A673 (cell line): ENCODE measurements around the gene SH3RF1. TPM values are rescaled to one million over a fixed set of nuclear protein-coding genes. Genes with fewer than 3 reads are reported as not detected.

ENCODE experiments used
- BruUV-seq: library from RNA; stranded (reverse); fragments of 400-500 nt; replicated peaks from 2 replicates; lab custom pipeline; 2021; lab: Mats Ljungman, UMichigan
- CTCF ChIA-PET: fragments of 300-600 bp; sonication (Branson Sonifier 250); formaldehyde crosslinking; loops from one replicate; lab custom pipeline; 2022; ENCODE audit warnings: antibody characterized with exemption; lab: Charles Lee
- POLR2A ChIA-PET: fragments of 300-600 bp; sonication (Branson Sonifier 250); formaldehyde crosslinking; loops from one replicate; lab custom pipeline; 2022; ENCODE audit warnings: antibody characterized with exemption; ENCODE audit not compliant: low non-redundant PET; lab: Charles Lee
- DNase-seq: peaks from one replicate; pipeline ENCODE4 v3.0.0-alpha.2; 2015; ENCODE audit warnings: low spot score
- H3K27ac ChIP-seq: fragments of 200-600 bp; sonication (generic); 2 replicates; pipeline ENCODE4 v1.5.1; 2016; ENCODE audit warnings: mixed run types, low read depth, mild to moderate bottlenecking, mixed read lengths, antibody characterized with exemption, low read length; ENCODE audit not compliant: poor library complexity, severe bottlenecking
- H3K27me3 ChIP-seq: fragments of 200-600 bp; sonication (generic); replicated peaks from 2 replicates; pipeline ENCODE4 v1.6.1; 2017; ENCODE audit warnings: mixed run types, low read depth, mild to moderate bottlenecking, mixed read lengths, antibody characterized with exemption, low read length; ENCODE audit not compliant: insufficient read depth, poor library complexity
- H3K36me3 ChIP-seq: fragments of 200-600 bp; sonication (generic); 2 replicates; pipeline ENCODE4 v1.6.1; 2016; ENCODE audit warnings: mixed run types, mild to moderate bottlenecking, mixed read lengths, antibody characterized with exemption, low read length; ENCODE audit not compliant: insufficient read depth, poor library complexity, severe bottlenecking
- H3K4me1 ChIP-seq: fragments of 200-600 bp; sonication (generic); 2 replicates; pipeline ENCODE4 v1.6.1; 2017; ENCODE audit warnings: mixed run types, mild to moderate bottlenecking, mixed read lengths, antibody characterized with exemption, low read length; ENCODE audit not compliant: insufficient read depth, poor library complexity, severe bottlenecking
- H3K4me3 ChIP-seq: fragments of 200-600 bp; sonication (generic); 2 replicates; pipeline ENCODE4 v1.5.1; 2016; ENCODE audit warnings: low read depth, mixed run types, mild to moderate bottlenecking, mixed read lengths, low read length; ENCODE audit not compliant: poor library complexity, severe bottlenecking
- H3K9me3 ChIP-seq: fragments of 200-600 bp; sonication (generic); 2 replicates; pipeline ENCODE4 v1.6.1; 2016; ENCODE audit warnings: mixed run types, low read depth, mild to moderate bottlenecking, mixed read lengths, antibody characterized with exemption, low read length; ENCODE audit not compliant: poor library complexity, severe bottlenecking
- EZH2 ChIP-seq: fragments of 200-600 bp; sonication (generic); IDR thresholded peaks from 2 replicates; pipeline ENCODE4 v1.6.1; 2017; ENCODE audit warnings: borderline replicate concordance, low read depth, mild to moderate bottlenecking, mixed read lengths, antibody characterized with exemption, low read length; ENCODE audit not compliant: poor library complexity, severe bottlenecking
- intact Hi-C: fragments of 100-400 bp; cut with micrococcal nuclease; formaldehyde crosslinking; loops from one replicate; pipeline ENCODE4 v1.10.0; 2022; ENCODE audit not compliant: unreplicated experiment
- total RNA-seq: library from RNA; stranded (reverse); gene quantifications from 2 replicates; pipeline ENCODE4 v1.2.3, GENCODE V29; 2021
- TF ChIP-seq, protein P1 (sequence below): fragments of 300-800, 200-600 bp; sonication (generic); conservative IDR thresholded peaks from 2 replicates; pipeline ENCODE4 v1.5.1; 2017; ENCODE audit warnings: low read depth, mild to moderate bottlenecking, antibody characterized with exemption, low read length, moderate library complexity, mixed read lengths

The SH3RF1 gene
- total RNA-seq, 1 experiment from 2014 or later: 15.3 TPM

GRCh38 chr4:169144061-169144600 is 126.6 kb downstream of the SH3RF1 start:
- no peak overlapping the region for H3K4me3 ChIP-seq
- no TSS peak for BruUV-seq
- no peak for DNase-seq
- H3K27ac ChIP-seq: no peak overlapping the region
- no peaks in the 10 kb centered on the region for H3K9me3 ChIP-seq
- no peaks in the 10 kb centered on the region for H3K27me3 ChIP-seq
- intact Hi-C loops: no loop called here
- H3K36me3 ChIP-seq: no peaks in the 10 kb centered on the region
- ChIA-PET POLR2A (no interaction called here), CTCF (no interaction called here)
- H3K4me1 ChIP-seq: peaks cover 8% of the 10 kb centered on the region
- TF ChIP-seq EZH2: no peak
- TF ChIP-seq, protein P1, sequence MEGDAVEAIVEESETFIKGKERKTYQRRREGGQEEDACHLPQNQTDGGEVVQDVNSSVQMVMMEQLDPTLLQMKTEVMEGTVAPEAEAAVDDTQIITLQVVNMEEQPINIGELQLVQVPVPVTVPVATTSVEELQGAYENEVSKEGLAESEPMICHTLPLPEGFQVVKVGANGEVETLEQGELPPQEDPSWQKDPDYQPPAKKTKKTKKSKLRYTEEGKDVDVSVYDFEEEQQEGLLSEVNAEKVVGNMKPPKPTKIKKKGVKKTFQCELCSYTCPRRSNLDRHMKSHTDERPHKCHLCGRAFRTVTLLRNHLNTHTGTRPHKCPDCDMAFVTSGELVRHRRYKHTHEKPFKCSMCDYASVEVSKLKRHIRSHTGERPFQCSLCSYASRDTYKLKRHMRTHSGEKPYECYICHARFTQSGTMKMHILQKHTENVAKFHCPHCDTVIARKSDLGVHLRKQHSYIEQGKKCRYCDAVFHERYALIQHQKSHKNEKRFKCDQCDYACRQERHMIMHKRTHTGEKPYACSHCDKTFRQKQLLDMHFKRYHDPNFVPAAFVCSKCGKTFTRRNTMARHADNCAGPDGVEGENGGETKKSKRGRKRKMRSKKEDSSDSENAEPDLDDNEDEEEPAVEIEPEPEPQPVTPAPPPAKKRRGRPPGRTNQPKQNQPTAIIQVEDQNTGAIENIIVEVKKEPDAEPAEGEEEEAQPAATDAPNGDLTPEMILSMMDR: no peak

DNA sequence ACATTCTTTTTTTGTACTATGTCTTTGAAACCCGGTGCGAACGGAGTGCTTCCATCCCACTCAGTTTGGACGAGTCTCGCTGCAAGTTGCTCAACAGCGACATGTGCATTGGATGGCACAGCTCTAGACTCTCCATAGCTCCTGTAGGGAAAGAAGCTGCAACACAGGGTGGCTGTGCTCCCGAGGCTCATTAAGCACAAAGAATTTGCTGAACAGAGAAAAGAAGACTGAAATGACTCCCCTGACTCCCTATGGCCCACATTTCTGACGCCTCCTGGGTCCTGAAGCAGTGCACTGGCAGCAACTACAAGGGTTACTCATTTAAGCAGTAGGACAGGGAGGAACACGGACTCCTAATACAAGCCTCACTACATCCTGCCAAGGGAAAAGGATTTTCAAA is 127.4 kb downstream of the SH3RF1 start:
- TF ChIP-seq, protein P1: no peak
- no peak for TF ChIP-seq EZH2
- intact Hi-C loops: no loop called here
- POLR2A ChIA-PET: no interaction called here

GRCh38 chr4:169142906-169143305 is 127.8 kb downstream of the SH3RF1 start:
- Histone ChIP-seq H3K36me3 (no peaks in the 10 kb centered on the region), H3K4me1 (peaks cover 8% of the 10 kb centered on the region), H3K27ac (no peak overlapping the region), H3K27me3 (no peaks in the 10 kb centered on the region), H3K9me3 (no peaks in the 10 kb centered on the region), H3K4me3 (no peak overlapping the region)
- TF ChIP-seq EZH2: no peak
- TF ChIP-seq, protein P1: no peak
- no TSS peak for BruUV-seq
- no peak for DNase-seq
- POLR2A ChIA-PET: no interaction called here
- intact Hi-C loops: no loop called here
- CTCF ChIA-PET: no interaction called here

More for the DNA sequence above, 127.4 kb downstream of the SH3RF1 start:
- BruUV-seq: no TSS peak
- Histone ChIP-seq H3K4me3 (no peak overlapping the region), H3K27me3 (no peaks in the 10 kb centered on the region), H3K36me3 (no peaks in the 10 kb centered on the region), H3K9me3 (no peaks in the 10 kb centered on the region), H3K4me1 (peaks cover 8% of the 10 kb centered on the region), H3K27ac (no peak overlapping the region)
- CTCF ChIA-PET: no interaction called here
- no peak for DNase-seq
